K562 (cell line): ENCODE results near the gene OR10A3. TPM values are rescaled to one million over a fixed set of nuclear protein-coding genes. Genes with fewer than 3 reads are reported as not detected.

ENCODE experiments used
- ATAC-seq: fragments of 200-7000 bp; cut with Tn5 transposase; 3 replicates; pipeline ENCODE4 v1.9.1; 2020; ENCODE audit warnings: moderate library complexity
- BruUV-seq: library from RNA; stranded (reverse); fragments of 400-500 nt; replicated peaks from 2 replicates; lab custom pipeline; 2021; lab: Mats Ljungman, UMichigan
- CTCF ChIA-PET: fragments of 300-600 bp; formaldehyde crosslinking; extraction: SDS; loops from one replicate; lab custom pipeline; 2021; ENCODE audit warnings: low intra/inter-chr PET ratio; lab: Yijun Ruan, JAX
- POLR2A ChIA-PET: fragments of 300-600, 350-650 bp; sonication (Branson Sonifier 250); formaldehyde crosslinking; extraction: SDS; loops from one replicate; lab custom pipeline; 2021; ENCODE audit warnings: antibody characterized with exemption, inconsistent platforms; lab: Yijun Ruan, JAX
- DNase-seq, 4 experiments: peaks; one replicate each; pipeline versions ENCODE4 v3.0.0 to v3.0.0-alpha.2; 2011 to 2018; ENCODE audit warnings: low spot score in 3 of 4, mixed read lengths in 3 of 4; ENCODE audit errors: extremely low read depth in 1 of 4
- FAIRE-seq: peaks from 2 replicates; lab custom pipeline; 2011; peaks lifted over from hg19 to GRCh38; lab: Jason Lieb, UNC
- H2AFZ ChIP-seq: 2 replicates; pipeline ENCODE4 v1.6.0; 2011; ENCODE audit warnings: low read depth, low read length, control low read depth, inconsistent platforms
- H3K27ac ChIP-seq: fragments of 200-600 bp; 3 replicates; pipeline ENCODE4 v1.8.0; 2011; ENCODE audit warnings: low read depth, mild to moderate bottlenecking, control low read depth, inconsistent platforms, low read length, moderate library complexity, mixed read lengths; ENCODE audit errors: extremely low read depth
- H3K27me3 ChIP-seq, 2 experiments: fragments of 300-600 bp in 1 of 2; 2 replicates in 1 of 2; 3 replicates in 1 of 2; pipeline versions ENCODE4 v1.6.0 to v1.8.0; 2011; ENCODE audit warnings: inconsistent platforms in 2 of 2, low read length in 2 of 2, mild to moderate bottlenecking in 1 of 2, mixed read lengths in 1 of 2, moderate library complexity in 1 of 2; ENCODE audit not compliant: control insufficient read depth in 2 of 2, insufficient read depth in 2 of 2
- H3K36me3 ChIP-seq: fragments of 300-600 bp; 3 replicates; pipeline ENCODE4 v1.8.0; 2011; ENCODE audit warnings: mild to moderate bottlenecking, low read length, inconsistent platforms; ENCODE audit not compliant: control insufficient read depth, insufficient read depth
- H3K4me1 ChIP-seq, 2 experiments: fragments of 200-600 bp in 1 of 2; replicated peaks in 1 of 2; 2 replicates in 1 of 2; 3 replicates in 1 of 2; pipeline versions ENCODE4 v1.5.1 to v1.8.0; 2011; ENCODE audit warnings: inconsistent platforms in 2 of 2, low read length in 2 of 2, mild to moderate bottlenecking in 1 of 2, mixed read lengths in 1 of 2, moderate library complexity in 1 of 2; ENCODE audit not compliant: control insufficient read depth in 2 of 2, insufficient read depth in 2 of 2
- H3K4me2 ChIP-seq: 2 replicates; pipeline ENCODE4 v1.6.1; 2011; ENCODE audit warnings: low read length, control low read depth, inconsistent platforms, mixed read lengths; ENCODE audit not compliant: insufficient read depth
- H3K4me3 ChIP-seq: fragments of 200-600 bp; sonication (generic), shearing (Covaris generic); 2 replicates; pipeline ENCODE4 v1.5.1; 2016; ENCODE audit warnings: control low read depth, inconsistent platforms
- H3K79me2 ChIP-seq: fragments of 200-600 bp; 3 replicates; pipeline ENCODE4 v1.8.0; 2011; ENCODE audit warnings: low read length, inconsistent platforms; ENCODE audit not compliant: control insufficient read depth, insufficient read depth
- H3K9ac ChIP-seq, 2 experiments: 2 replicates each; pipeline versions ENCODE4 v1.6.0 to v1.6.1; 2011; ENCODE audit warnings: low read depth in 2 of 2, low read length in 2 of 2, control low read depth in 1 of 2, inconsistent platforms in 1 of 2, mild to moderate bottlenecking in 1 of 2, mixed read lengths in 1 of 2; ENCODE audit not compliant: insufficient read depth in 1 of 2
- H3K9me1 ChIP-seq: one replicate; pipeline ENCODE4 v1.6.0; 2011; ENCODE audit warnings: inconsistent platforms, mild to moderate bottlenecking, low read length, moderate library complexity; ENCODE audit not compliant: control insufficient read depth, insufficient read depth
- H3K9me3 ChIP-seq: replicated peaks from 2 replicates; pipeline ENCODE4 v1.5.1; 2011; ENCODE audit warnings: low read depth, low read length, inconsistent platforms; ENCODE audit not compliant: control insufficient read depth, insufficient read depth
- H4K20me1 ChIP-seq: replicated peaks from 2 replicates; pipeline ENCODE4 v1.6.1; 2011; ENCODE audit warnings: low read length, inconsistent platforms, mixed read lengths; ENCODE audit not compliant: control insufficient read depth, insufficient read depth
- HMGN3 ChIP-seq: IDR thresholded peaks from 2 replicates; pipeline ENCODE4 v1.6.1; 2011; ENCODE audit warnings: borderline replicate concordance, low read depth, mild to moderate bottlenecking, mixed read lengths, low read length; ENCODE audit not compliant: insufficient read length; ENCODE audit errors: extremely low read depth
- LEF1 ChIP-seq: fragments of 450-650 bp; IDR thresholded peaks from 2 replicates; pipeline ENCODE4 v1.6.1; 2016; ENCODE audit warnings: mild to moderate bottlenecking
- NFE2L1 ChIP-seq: fragments of 450-650 bp; IDR thresholded peaks from 2 replicates; pipeline ENCODE4 v1.6.1; 2016; ENCODE audit warnings: missing genetic modification characterization, low read depth, mild to moderate bottlenecking, missing compliant biosample characterization, moderate library complexity, borderline replicate concordance
- PTBP1 ChIP-seq: fragments of 200-400 bp; formaldehyde crosslinking; IDR thresholded peaks from 2 replicates; pipeline ENCODE4 v1.6.1; 2017; ENCODE audit warnings: low read depth, low read length
- RBM17 ChIP-seq: fragments of 200-400 bp; formaldehyde crosslinking; IDR thresholded peaks from 2 replicates; pipeline ENCODE4 v1.6.1; 2017; ENCODE audit warnings: low read depth, mild to moderate bottlenecking, low read length, borderline replicate concordance
- SAP30 ChIP-seq: fragments of 200-600 bp; sonication (generic); IDR thresholded peaks from 2 replicates; pipeline ENCODE4 v1.6.1; 2012; ENCODE audit warnings: borderline replicate concordance, low read depth, mild to moderate bottlenecking, moderate library complexity, low read length, control low read depth, inconsistent platforms; ENCODE audit not compliant: insufficient read depth, poor library complexity, severe bottlenecking
- SMARCA4 ChIP-seq: fragments of 450-650 bp; IDR thresholded peaks from 2 replicates; pipeline ENCODE4 v1.6.1; 2016
- STAT5B ChIP-seq: fragments of 250-450 bp; sonication (Bioruptor Pico); IDR thresholded peaks from 2 replicates; pipeline ENCODE4 v1.8.0; 2021; ENCODE audit warnings: mild to moderate bottlenecking, inconsistent platforms
- TAF1 ChIP-seq: IDR thresholded peaks from 2 replicates; pipeline ENCODE4 v1.6.1; 2011; ENCODE audit warnings: mild to moderate bottlenecking, low read length, moderate library complexity; ENCODE audit not compliant: insufficient read depth, control insufficient read depth, severe bottlenecking; ENCODE audit errors: extremely low read depth
- ZNF57 ChIP-seq: fragments of 450-650 bp; formaldehyde crosslinking; IDR thresholded peaks from 2 replicates; pipeline ENCODE4 v1.4.0; 2020; ENCODE audit warnings: mild to moderate bottlenecking, moderate library complexity
- ZNF699 ChIP-seq: fragments of 250-450 bp; sonication (Bioruptor Pico); IDR thresholded peaks from 2 replicates; pipeline ENCODE4 v1.8.0; 2021; ENCODE audit warnings: mild to moderate bottlenecking, moderate library complexity; ENCODE audit not compliant: insufficient replicate concordance
- WGBS: fragments of 100-300 bp; shearing (Covaris generic); methylation state at CpG from one replicate; pipeline ENCODE4 v1.1.6; 2016; ENCODE audit warnings: low coverage, mixed read lengths; ENCODE audit not compliant: insufficient coverage; ENCODE audit errors: missing lambda C conversion rate; 5-methylcytosine and 5-hydroxymethylcytosine counted together
- in situ Hi-C: fragments of 300-500 bp; cut with MboI; formaldehyde crosslinking; loops from 4 replicates; pipeline ENCODE4 v1.15.0; 2018; ENCODE audit warnings: inconsistent platforms, mixed read lengths
- intact Hi-C: fragments of 100-400 bp; cut with micrococcal nuclease; formaldehyde crosslinking; loops from 2 replicates; pipeline ENCODE4 v1.14.2; 2022
- polyA plus RNA-seq, 8 experiments: library from polyadenylated mRNA; depleted of rRNA in 4 of 8; stranded (reverse) in 5 of 8; unstranded in 3 of 8; fragments of >200 nt; fragmentation: Nextera tagmentation in 2 of 8; fragmentation: Illumina TruSeq in 1 of 8; extraction: Ambion mirVana in 2 of 8; extraction: Trizol in 1 of 8; gene quantifications; 2 replicates each; pipeline versions ENCODE4 v1.2.1 to v1.2.3, GENCODE V29; 2011 to 2014; ENCODE audit warnings: inconsistent platforms in 1 of 8, missing spikeins in 1 of 8
- total RNA-seq, 7 experiments: library from RNA; depleted of rRNA in 6 of 7; stranded (reverse); fragments of >200 nt in 6 of 7; fragmentation: Illumina TruSeq in 2 of 7; extraction: Trizol in 2 of 7; gene quantifications; 2 replicates each; pipeline versions ENCODE4 v1.2.1 to v1.2.3, GENCODE V29; 2011 to 2021; ENCODE audit warnings: low replicate concordance in 1 of 7
- TF ChIP-seq, protein P1 (sequence below): fragments of 450-650 bp; formaldehyde crosslinking; conservative IDR thresholded peaks from 2 replicates; pipeline ENCODE4 v1.4.0; 2022; ENCODE audit warnings: mild to moderate bottlenecking, missing genetic modification characterization
- TF ChIP-seq, protein P2 (sequence below): fragments of 250-450 bp; sonication (Bioruptor Pico); IDR thresholded peaks from 2 replicates; pipeline ENCODE4 v1.4.0; 2020; ENCODE audit warnings: mild to moderate bottlenecking
- TF ChIP-seq, protein P3 (sequence below): sonication (generic); formaldehyde crosslinking; IDR thresholded peaks from 2 replicates; pipeline ENCODE4 v1.8.0; 2022; ENCODE audit warnings: missing genetic modification reagents, mild to moderate bottlenecking, borderline replicate concordance
- TF ChIP-seq, protein P4 (sequence below): fragments of 450-650 bp; IDR thresholded peaks from 2 replicates; pipeline ENCODE4 v1.6.1; 2014; ENCODE audit warnings: low read depth, mild to moderate bottlenecking, moderate library complexity, borderline replicate concordance
- TF ChIP-seq, protein P5 (sequence below): sonication (generic); formaldehyde crosslinking; IDR thresholded peaks from 2 replicates; pipeline ENCODE4 v1.9.0; 2022; ENCODE audit warnings: mild to moderate bottlenecking, missing genetic modification reagents

OR10A3 gene
- total and polyA plus RNA-seq, 9 of the 15 experiments (the other 6 are each of a cell fraction or from before 2014, with no cell fraction given) = not detected

DNA sequence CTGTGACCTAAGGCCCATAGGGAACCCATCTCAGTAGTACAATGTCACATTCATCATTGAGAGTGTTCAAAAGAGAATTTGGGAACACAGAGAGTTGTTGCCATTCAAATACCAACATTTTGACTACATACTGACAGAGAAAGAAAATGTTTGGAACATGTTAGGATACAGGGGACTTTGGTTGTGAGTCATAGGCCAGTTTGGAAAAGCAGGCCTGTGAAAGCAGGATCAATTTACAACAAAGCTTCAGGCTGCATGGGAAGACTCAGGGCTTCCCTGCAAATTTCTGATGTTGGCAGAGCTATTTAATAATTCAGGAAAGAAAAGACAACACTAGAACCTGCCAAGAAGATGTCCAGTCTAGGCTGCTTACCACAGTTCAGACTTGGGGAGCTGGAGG lies 23.4 kb upstream of the OR10A3 start (continued):
- no peak for TF ChIP-seq NFE2L1
- TF ChIP-seq, protein P1, sequence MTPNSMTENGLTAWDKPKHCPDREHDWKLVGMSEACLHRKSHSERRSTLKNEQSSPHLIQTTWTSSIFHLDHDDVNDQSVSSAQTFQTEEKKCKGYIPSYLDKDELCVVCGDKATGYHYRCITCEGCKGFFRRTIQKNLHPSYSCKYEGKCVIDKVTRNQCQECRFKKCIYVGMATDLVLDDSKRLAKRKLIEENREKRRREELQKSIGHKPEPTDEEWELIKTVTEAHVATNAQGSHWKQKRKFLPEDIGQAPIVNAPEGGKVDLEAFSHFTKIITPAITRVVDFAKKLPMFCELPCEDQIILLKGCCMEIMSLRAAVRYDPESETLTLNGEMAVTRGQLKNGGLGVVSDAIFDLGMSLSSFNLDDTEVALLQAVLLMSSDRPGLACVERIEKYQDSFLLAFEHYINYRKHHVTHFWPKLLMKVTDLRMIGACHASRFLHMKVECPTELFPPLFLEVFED = no peak
- TF ChIP-seq, protein P2, sequence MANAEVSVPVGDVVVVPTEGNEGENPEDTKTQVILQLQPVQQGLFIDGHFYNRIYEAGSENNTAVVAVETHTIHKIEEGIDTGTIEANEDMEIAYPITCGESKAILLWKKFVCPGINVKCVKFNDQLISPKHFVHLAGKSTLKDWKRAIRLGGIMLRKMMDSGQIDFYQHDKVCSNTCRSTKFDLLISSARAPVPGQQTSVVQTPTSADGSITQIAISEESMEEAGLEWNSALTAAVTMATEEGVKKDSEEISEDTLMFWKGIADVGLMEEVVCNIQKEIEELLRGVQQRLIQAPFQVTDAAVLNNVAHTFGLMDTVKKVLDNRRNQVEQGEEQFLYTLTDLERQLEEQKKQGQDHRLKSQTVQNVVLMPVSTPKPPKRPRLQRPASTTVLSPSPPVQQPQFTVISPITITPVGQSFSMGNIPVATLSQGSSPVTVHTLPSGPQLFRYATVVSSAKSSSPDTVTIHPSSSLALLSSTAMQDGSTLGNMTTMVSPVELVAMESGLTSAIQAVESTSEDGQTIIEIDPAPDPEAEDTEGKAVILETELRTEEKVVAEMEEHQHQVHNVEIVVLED (CRISPR knock-in tag) = no peak

DNA sequence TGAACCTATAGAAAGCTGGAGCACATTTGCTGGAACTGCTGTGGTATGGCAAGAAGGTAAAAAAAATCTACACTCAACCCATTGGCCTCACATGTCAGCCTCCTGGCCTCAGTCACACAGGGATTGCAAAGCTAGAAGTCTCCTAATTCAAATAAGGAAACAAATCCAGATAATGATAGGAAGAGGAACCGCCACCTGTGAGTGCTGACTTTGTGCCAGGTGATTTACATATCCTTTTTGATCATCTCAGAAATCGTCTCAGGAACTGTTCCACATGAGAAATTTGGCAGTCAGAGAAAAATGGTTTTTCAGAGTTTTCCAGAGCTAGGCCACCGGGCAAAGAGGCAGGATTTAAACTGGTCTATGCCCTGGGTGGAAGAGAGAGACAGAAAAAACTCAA lies 22.8 kb upstream of the OR10A3 start:
- no peak overlapping the region for H3K4me3 ChIP-seq
- H4K20me1 ChIP-seq = no peaks in the 10 kb centered on the region
- H3K9me1 ChIP-seq = no peaks in the 10 kb centered on the region
- no TSS peak for BruUV-seq
- H3K9ac ChIP-seq = no peak overlapping the region
- ChIA-PET POLR2A (no interaction called here), CTCF (no interaction called here)
- in situ Hi-C loops (no loop called here), intact Hi-C loops (no loop called here)
- no peaks in the 10 kb centered on the region for H3K9me3 ChIP-seq
- H3K79me2 ChIP-seq = no peaks in the 10 kb centered on the region
- no peak overlapping the region for H3K27ac ChIP-seq
- H3K36me3 ChIP-seq = no peaks in the 10 kb centered on the region
- FAIRE-seq (no peak), ATAC-seq (no peak), DNase-seq (no peak)
- H3K4me2 ChIP-seq = no peak overlapping the region
- peaks cover 0 to 3% of the 10 kb centered on the region in 2 experiments; a peak in 1 of 5 replicates for H3K4me1 ChIP-seq
- peaks cover 6 to 18% of the 10 kb centered on the region in 2 experiments; a peak in 4 of 5 replicates for H3K27me3 ChIP-seq
- 11% methylated on average over 3 of the region's 3 CpGs for WGBS
- no peak overlapping the region for H2AFZ ChIP-seq
- no peak for TF ChIP-seq SMARCA4
- no peak for TF ChIP-seq TAF1
- TF ChIP-seq PTBP1 = no peak
- no peak for TF ChIP-seq RBM17
- TF ChIP-seq STAT5B (CRISPR knock-in tag) = no peak
- no peak for TF ChIP-seq LEF1
- TF ChIP-seq, protein P3, sequence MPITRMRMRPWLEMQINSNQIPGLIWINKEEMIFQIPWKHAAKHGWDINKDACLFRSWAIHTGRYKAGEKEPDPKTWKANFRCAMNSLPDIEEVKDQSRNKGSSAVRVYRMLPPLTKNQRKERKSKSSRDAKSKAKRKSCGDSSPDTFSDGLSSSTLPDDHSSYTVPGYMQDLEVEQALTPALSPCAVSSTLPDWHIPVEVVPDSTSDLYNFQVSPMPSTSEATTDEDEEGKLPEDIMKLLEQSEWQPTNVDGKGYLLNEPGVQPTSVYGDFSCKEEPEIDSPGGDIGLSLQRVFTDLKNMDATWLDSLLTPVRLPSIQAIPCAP (CRISPR knock-in tag) = no peak
- no peak for TF ChIP-seq ZNF699
- TF ChIP-seq, protein P4, sequence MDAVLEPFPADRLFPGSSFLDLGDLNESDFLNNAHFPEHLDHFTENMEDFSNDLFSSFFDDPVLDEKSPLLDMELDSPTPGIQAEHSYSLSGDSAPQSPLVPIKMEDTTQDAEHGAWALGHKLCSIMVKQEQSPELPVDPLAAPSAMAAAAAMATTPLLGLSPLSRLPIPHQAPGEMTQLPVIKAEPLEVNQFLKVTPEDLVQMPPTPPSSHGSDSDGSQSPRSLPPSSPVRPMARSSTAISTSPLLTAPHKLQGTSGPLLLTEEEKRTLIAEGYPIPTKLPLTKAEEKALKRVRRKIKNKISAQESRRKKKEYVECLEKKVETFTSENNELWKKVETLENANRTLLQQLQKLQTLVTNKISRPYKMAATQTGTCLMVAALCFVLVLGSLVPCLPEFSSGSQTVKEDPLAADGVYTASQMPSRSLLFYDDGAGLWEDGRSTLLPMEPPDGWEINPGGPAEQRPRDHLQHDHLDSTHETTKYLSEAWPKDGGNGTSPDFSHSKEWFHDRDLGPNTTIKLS = no peak
- no peak for TF ChIP-seq ZNF57 (CRISPR knock-in tag)
- no peak for TF ChIP-seq HMGN3
- TF ChIP-seq, protein P5, sequence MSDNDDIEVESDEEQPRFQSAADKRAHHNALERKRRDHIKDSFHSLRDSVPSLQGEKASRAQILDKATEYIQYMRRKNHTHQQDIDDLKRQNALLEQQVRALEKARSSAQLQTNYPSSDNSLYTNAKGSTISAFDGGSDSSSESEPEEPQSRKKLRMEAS (CRISPR knock-in tag) = no peak
- TF ChIP-seq SAP30 = no peak
